DOHH2 (cell line): Measurements from ENCODE around the gene DIMT1.

Source experiments
- H3F3A ChIP-seq: fragments of 200-600 bp; sonication (generic), shearing (Covaris generic); 2 replicates; pipeline ENCODE4 v1.6.0; 2016; ENCODE audit warnings: antibody characterized with exemption, mild to moderate bottlenecking; ENCODE audit not compliant: control insufficient read depth, insufficient read depth
- H3K27ac ChIP-seq: fragments of 200-600 bp; sonication (generic); 2 replicates; pipeline ENCODE4 v1.5.1; 2014; ENCODE audit warnings: low read depth, mild to moderate bottlenecking, low read length, moderate library complexity
- H3K27me3 ChIP-seq: fragments of 200-600 bp; sonication (generic); 2 replicates; pipeline ENCODE4 v1.6.1; 2014; ENCODE audit warnings: mild to moderate bottlenecking, low read length, mixed read lengths; ENCODE audit not compliant: control insufficient read depth
- H3K36me3 ChIP-seq: fragments of 200-600 bp; sonication (generic); 2 replicates; pipeline ENCODE4 v1.6.1; 2014; ENCODE audit warnings: mild to moderate bottlenecking, low read length, moderate library complexity, mixed read lengths; ENCODE audit not compliant: control insufficient read depth
- H3K4me1 ChIP-seq: fragments of 200-600 bp; sonication (generic); 2 replicates; pipeline ENCODE4 v1.6.1; 2014; ENCODE audit warnings: mild to moderate bottlenecking, low read length, mixed read lengths; ENCODE audit not compliant: control insufficient read depth
- H3K4me2 ChIP-seq: fragments of 200-600 bp; sonication (generic); 2 replicates; pipeline ENCODE4 v1.6.0; 2014; ENCODE audit warnings: mild to moderate bottlenecking, low read length, moderate library complexity
- H3K4me3 ChIP-seq: fragments of 200-600 bp; sonication (generic); 2 replicates; pipeline ENCODE4 v1.5.1; 2014; ENCODE audit warnings: mild to moderate bottlenecking, low read length, mixed read lengths
- H3K79me2 ChIP-seq: fragments of 200-600 bp; sonication (generic); 2 replicates; pipeline ENCODE4 v1.6.1; 2014; ENCODE audit warnings: mild to moderate bottlenecking, low read length, mixed read lengths; ENCODE audit not compliant: control insufficient read depth
- H3K9me2 ChIP-seq: fragments of 200-600 bp; sonication (generic); replicated peaks from 2 replicates; pipeline ENCODE4 v1.6.1; 2014; ENCODE audit warnings: mild to moderate bottlenecking, low read length, mixed read lengths; ENCODE audit not compliant: control insufficient read depth
- H3K9me3 ChIP-seq: fragments of 200-600 bp; sonication (generic); 2 replicates; pipeline ENCODE4 v1.6.1; 2014; ENCODE audit warnings: antibody characterized with exemption, low read length, mixed read lengths; ENCODE audit not compliant: control insufficient read depth, insufficient read depth
- H4K20me1 ChIP-seq: fragments of 200-600 bp; sonication (generic); 2 replicates; pipeline ENCODE4 v1.6.0; 2014; ENCODE audit warnings: low read depth, mild to moderate bottlenecking, antibody characterized with exemption, low read length, moderate library complexity; ENCODE audit not compliant: control insufficient read depth, insufficient read depth
- CTCF ChIP-seq: fragments of 200-600 bp; sonication (generic); IDR thresholded peaks from one replicate; pipeline ENCODE4 v1.5.1; 2014; ENCODE audit warnings: antibody characterized with exemption, mild to moderate bottlenecking, low read depth, low read length; ENCODE audit not compliant: poor library complexity, severe bottlenecking
- EZH2phosphoT487 ChIP-seq: fragments of 200-600 bp; sonication (generic); IDR thresholded peaks from 2 replicates; pipeline ENCODE4 v1.6.1; 2017; ENCODE audit warnings: borderline replicate concordance, mild to moderate bottlenecking, antibody characterized with exemption, low read length, moderate library complexity, mixed read lengths

Gene DIMT1

GRCh38 chr5:62385131-62385530 lies 18.6 kb downstream of the DIMT1 start:
- no peaks in the 10 kb centered on the region for H3K79me2 ChIP-seq
- H3K4me3 ChIP-seq: no peak overlapping the region
- no peaks in the 10 kb centered on the region for H3K4me1 ChIP-seq
- H3K9me3 ChIP-seq: no peaks in the 10 kb centered on the region
- no peaks in the 10 kb centered on the region for H4K20me1 ChIP-seq
- no peak overlapping the region for H3K4me2 ChIP-seq
- H3K9me2 ChIP-seq: no peaks in the 10 kb centered on the region
- TF ChIP-seq EZH2phosphoT487: no peak
- TF ChIP-seq CTCF: no peak
- H3K27ac ChIP-seq: no peak overlapping the region
- H3F3A ChIP-seq: peaks cover 16% of the 10 kb centered on the region
- no peaks in the 10 kb centered on the region for H3K27me3 ChIP-seq
- peaks cover 83% of the 10 kb centered on the region for H3K36me3 ChIP-seq

- Histone ChIP-seq H3K4me1 (no peaks in the 10 kb centered on the region), H3K27ac (no peak overlapping the region), H3K4me2 (no peak overlapping the region), H3K36me3 (peaks cover 73% of the 10 kb centered on the region), H3K27me3 (no peaks in the 10 kb centered on the region), H4K20me1 (no peaks in the 10 kb centered on the region), H3F3A (peaks cover 3% of the 10 kb centered on the region; the same call in 1 of the 2 replicates), H3K9me2 (no peaks in the 10 kb centered on the region), H3K4me3 (no peak overlapping the region), H3K9me3 (no peaks in the 10 kb centered on the region), H3K79me2 (no peaks in the 10 kb centered on the region)
- TF ChIP-seq EZH2phosphoT487 (no peak), CTCF (no peak)
Observed at GRCh38 chr5:62376064-62376463, 27.6 kb downstream of the DIMT1 start.

- Histone ChIP-seq H3K36me3 (peaks cover 69% of the 10 kb centered on the region), H3K79me2 (no peaks in the 10 kb centered on the region), H3F3A (peaks cover 3% of the 10 kb centered on the region; the same call in 1 of the 2 replicates), H3K27me3 (no peaks in the 10 kb centered on the region), H3K9me2 (no peaks in the 10 kb centered on the region), H3K27ac (no peak overlapping the region), H4K20me1 (no peaks in the 10 kb centered on the region), H3K9me3 (no peaks in the 10 kb centered on the region), H3K4me1 (no peaks in the 10 kb centered on the region), H3K4me2 (no peak overlapping the region), H3K4me3 (no peak overlapping the region)
- TF ChIP-seq CTCF (no peak), EZH2phosphoT487 (no peak)
Observed at GRCh38 chr5:62375627-62376026, 28.1 kb downstream of the DIMT1 start.
